GM19238 (cell line): Measurements from ENCODE around the gene HNRNPAB.
"Not testable (repeated sequence)": the region's sequence is repeated elsewhere in the genome, so short reads cannot be mapped to it uniquely, and the experiment has no call there.

ENCODE experiments used
- DNase-seq: peaks from one replicate; pipeline ENCODE4 v3.0.0; 2011; ENCODE audit warnings: low spot score; ENCODE audit not compliant: insufficient read length

The HNRNPAB gene

DNA sequence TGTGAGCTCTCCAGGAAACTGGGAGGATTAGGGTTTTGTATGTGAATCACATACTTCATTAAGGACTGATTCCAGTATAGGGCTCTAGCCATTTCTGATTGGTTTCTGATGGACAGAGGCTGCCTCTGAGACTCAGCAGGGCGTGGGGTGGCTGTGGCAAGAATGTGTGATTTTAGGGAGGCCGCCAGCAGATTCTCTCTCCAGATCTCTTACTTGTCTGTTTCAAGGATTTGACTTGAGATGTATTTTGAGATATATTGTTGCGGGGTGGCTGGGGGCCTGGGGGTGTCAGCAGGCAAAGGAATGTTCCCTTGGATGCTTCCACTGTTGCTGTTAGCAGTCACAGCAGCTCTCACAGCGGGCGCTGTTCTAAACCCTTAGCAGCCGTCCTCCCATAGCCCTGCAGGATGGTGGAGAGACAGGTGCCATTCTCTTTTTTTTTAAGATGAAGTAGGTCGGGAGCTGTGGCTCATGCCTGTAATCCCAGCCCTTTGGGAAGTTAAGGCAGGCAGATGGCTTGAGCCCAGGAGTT is 8.0 kb upstream of the HNRNPAB start:
- no peak for DNase-seq

DNA sequence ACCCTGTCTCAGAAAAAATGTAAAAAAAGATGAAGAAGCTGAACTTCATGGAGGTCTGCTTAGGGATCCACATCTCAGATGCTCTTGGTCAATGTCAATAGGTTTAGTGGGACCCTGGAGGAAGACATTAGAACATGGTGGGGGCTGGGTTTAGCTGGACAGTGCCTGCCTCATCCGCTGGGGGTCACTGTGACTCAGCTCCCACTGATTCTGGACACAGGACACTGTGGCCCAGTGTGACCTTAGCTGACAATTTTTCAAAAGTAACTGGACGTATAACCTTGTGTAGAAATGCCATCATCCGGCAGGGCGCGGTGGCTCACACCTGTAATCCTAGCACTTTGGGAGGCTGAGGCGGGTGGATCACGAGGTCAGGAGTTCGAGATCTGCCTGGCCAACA is 7.3 kb upstream of the HNRNPAB start:
- no peak for DNase-seq

DNA sequence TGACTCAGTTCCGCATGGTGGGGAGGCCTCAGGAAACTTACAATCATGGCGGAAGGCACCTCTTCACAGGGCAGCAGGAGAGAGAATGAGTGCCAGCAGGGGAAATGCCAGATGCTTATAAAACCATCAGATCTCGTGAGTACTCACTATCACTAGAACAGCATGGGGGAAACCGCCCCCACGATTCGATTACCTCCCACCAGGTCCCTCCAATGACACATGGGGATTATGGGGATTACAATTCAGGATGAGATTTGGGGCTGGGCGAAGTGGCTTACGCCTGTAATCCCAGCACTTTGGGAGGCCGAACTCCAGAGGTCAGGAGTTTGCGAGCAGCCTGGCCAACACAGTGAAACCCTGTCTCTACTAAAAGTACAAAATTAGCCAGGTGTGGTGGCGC is 6.2 kb upstream of the HNRNPAB start:
- not testable (repeated sequence) for DNase-seq

DNA sequence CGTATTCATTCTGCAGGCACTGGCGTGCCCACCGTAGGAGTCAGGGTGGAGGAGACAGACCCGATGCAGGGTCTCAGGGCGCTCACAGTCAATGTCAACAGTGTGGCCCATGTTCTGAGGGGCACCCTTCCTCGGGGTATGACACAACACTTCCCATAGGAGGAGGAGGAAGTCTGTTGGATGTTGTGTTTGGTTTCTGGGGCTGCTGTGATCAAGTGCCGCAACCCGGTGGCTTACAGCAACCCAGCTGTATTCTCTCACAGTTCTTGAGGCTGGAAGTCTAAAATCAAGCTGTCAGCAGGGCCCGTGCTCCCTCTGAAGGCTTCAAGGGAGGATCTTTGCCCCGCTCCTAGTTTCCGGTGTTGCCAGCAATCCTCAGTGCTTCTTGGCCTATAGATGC is 5.6 kb upstream of the HNRNPAB start:
- DNase-seq, result no peak

DNA sequence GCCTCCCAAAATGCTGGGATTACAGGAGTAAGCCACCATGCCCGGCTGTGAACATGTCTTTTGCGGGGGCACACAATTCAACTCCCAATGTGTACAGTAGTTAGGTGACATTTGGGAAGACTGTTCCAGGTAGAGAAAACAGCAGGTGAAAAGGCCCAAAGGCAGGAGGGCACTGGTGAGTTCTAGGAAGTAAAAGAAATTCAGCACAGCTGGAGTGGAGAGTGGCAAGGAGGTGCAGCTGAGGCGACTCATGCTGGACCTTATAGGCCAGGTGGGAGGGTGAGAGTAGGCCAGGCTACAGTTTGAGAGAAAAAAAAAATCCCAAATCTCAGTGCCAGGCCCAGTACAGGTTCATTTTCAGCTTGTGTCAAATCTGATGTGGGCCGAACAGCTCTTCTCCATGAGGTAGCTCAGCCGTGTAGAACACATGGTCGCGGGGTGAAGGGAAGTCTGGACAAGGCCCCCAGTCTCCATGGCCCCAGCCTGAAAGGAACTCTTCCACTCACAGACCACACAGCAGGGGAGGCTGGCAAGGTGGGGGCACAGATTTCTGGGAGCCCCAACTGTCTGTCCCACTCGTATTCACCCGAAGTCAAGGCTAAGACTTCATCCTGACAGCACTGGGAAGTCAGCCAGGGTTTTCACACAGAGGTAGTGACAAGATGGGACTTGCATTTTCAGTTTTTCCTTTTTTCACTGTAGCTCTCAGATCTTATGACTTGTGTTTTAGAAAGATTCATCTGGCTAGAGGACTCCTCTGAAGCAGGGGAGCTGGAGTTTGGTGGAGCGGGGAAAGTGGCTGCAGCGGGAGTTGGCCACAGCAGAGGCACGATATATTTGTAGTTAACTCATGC is 4.5 kb upstream of the HNRNPAB start:
- no peak for DNase-seq

DNA sequence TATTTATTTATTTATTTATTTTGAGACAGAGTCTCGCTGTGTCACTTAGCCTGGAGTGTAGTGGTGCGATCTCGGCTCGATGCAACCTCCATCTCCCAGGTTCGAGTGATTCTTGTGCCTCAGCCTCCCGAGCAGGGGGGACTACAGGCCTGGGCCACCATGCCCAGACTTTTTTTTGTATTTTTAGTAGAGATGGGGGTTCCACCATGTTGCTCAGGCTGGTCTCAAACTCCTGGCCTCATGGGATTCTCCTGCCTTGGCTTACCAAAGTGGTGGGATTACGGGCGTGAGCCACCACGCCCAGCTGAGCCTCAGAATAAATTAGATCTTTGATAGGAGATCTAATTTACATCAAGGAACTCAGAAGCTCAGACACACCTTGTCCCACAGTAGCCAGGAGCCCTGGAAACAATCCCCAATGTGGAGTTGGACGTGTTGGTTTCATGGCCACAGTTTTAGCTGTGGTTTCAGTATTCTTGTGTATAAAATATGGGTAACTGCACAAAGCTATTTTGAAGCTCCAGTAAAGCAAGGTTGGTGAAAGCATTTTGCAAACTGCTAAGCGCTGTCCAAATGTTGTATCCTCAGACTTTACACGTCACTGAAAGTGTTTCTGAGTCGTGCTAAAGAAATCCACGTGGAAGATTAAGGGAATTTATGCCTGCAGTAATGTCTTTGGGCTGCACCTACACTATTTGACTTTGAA is 3.0 kb upstream of the HNRNPAB start:
- DNase-seq, result no peak

DNA sequence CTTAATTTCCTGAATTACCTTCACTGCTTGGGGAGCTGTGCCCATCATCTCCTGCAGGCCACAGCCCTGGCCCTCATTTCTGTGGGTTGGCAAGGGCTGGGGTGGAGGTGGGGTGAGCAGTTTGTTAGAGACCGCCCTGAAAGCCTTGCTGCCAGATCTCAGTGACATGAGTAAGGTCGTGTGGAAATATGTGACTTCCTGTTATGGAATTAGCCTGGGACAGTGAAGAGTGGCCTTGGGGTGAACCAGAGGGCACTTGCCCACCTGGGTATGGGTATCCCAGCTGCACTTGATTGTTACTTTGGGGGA is 2.5 kb upstream of the HNRNPAB start:
- DNase-seq, result no peak

DNA sequence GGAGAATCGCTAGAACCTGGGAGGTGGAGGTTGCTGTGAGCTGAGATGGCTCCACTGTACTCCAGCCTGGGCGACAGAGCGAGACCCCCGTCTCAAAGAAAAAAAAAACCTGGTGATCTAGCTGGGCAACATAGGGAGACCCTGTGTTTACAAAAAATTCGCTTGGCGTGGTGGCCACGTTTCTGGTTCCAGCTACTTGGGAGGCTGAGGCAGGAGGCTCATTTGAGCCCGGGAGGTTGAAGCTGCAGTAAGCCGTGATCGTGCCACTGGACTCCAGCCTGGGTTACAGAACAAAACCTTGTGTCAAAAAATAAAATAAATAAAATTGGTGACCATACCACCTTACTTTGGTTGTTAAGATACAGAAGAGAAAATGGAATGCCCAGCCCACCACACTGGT is 1.8 kb upstream of the HNRNPAB start:
- DNase-seq, result no peak

DNA sequence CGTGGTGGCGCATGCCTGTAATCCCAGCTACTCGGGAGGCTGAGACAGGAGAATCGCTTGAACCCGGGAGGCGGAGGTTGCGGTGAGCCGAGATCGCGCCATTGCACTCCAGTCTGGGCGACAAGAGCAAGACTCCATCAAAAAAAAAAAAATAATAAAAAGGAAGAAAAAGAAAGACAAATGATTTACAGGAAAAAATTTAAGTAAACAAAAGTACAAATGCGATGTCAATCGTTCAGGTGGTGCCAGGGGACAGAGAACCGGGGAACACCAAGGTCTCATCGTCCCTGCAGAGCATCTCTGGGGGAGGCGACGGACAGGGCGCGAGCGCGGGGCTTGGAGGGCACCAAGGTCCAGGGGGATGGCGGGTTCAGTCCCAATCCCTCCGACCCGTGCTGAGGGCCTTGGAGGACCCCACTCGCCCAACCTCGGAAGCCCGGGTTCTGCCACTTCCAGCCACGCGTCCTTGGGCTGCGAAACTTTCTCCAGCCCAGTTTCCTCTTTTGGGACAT is 607 bp upstream of the HNRNPAB start:
- DNase-seq, result peak; percentile 56

DNA sequence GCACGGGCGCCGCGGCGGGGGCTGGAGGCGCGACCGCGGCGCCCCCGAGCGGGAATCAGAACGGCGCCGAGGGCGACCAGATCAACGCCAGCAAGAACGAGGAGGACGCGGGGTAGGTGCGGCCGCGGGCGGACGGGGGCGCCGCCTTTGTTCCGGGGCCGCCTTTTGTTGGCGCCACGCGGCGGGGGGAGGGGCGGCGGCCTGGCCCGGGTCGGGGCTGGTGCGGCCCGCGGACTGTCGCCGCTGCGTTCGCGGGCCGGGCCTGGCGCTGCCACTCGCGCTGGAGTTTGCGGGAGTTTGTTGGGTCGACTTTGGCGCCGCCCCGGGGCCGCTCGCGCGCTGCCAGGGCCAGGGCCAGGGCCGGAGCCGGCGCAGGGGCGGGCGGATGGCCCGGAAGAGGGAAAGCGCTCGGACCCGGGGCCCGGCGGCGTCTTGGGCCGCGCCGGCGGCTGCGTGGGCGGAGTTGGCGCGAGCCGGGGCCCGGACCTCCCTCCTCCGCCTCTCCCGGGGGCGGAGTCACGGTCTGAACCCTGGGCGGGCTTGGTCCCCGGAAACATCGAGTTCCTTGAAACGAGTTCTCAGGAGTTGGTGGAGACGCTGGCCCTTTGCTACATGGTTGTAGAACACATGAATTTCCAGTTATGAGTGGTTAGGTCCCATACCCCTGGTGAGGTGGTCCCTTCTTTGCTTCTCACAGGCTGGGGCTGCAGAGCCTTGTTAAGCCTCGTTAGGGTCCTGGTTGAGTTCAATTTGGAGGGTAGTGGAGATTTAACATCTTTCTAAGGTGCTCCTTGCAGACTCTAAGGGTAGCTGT is 809 bp downstream of the HNRNPAB start:
- peak; percentile 95 for DNase-seq

DNA sequence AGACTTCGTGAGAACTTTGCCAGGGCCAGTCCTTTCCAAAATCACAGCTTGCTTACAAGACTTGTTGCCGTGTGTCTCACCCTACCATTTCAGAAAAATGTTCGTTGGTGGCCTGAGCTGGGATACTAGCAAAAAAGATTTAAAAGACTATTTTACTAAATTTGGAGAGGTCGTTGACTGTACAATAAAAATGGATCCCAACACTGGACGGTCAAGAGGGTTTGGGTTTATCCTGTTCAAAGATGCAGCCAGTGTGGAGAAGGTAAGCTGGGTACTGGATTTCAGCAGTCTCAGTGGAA is 1.4 kb downstream of the HNRNPAB start:
- DNase-seq, result no peak

DNA sequence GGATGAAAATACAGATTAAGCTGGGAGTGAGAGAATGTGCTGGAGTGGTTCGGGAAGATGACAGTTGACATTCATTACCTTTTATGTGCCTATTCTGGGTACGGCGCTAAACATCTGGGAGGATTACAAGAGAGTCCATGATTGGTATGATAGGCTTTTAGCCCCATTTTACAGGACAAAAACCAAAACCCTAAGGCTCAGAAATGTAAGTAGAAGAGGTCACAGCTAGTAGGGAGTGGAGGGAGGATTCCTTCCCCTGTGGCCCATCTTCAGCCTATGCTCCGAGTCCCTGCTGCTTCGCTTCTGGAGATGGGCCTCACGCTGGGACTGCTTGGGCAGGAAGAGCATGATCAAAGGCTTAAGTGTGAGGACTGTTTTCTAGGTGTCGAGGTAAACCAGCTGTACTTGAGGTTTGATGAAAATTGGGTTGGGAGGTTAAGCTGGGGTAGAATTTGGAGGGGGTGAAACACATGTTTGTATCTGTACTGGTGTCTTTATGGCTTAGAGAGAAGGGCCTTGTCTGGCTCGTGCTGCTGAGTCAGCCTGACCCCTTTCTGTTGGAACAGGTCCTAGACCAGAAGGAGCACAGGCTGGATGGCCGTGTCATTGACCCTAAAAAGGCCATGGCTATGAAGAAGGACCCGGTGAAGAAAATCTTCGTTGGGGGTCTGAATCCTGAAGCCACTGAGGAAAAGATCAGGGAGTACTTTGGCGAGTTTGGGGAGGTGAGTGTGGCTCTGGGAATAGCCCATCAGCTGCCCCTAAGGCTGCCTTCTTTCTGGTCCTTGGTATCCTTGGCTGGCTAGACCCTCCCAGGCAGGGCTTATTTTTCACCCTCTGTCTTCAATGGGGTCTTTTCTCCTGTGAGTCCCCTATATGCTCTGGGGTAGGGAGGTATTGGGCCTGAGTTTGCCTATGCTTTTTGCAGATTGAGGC is 2.1 kb downstream of the HNRNPAB start:
- no peak for DNase-seq

DNA sequence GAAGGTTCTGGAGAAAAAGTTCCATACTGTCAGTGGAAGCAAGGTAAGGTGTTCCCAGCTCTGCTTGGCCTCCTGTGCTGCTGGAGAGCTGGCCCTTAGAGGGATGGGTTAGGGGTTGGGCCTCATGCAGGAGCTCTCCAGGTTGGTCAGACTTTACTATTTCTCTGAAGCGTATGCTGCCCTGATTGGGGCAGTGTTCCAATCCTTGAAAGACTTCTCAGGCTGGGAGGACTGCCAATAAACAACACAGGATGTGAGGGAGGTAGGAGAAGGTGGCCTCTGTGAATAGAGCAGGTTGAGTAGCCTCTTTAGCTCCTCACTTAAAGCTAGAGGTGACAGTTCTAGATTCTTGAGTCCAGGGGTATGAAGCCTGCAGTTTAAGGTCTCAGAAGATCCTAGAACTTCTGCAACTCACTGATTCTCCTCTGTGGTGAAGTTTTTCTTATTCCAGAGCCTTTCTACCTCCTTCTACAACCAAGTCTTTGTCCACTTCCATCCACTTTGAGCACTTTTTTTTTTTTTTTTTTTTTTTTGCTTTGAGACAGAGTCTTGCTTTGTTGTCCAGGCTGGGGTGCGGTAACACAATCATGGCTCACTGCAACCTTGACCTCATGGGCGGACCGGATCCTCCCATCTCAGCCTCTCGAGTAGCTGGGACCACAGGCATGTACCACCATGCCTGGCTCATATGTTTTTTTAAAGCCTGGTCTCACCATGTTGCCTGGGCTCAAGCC is 3.0 kb downstream of the HNRNPAB start:
- DNase-seq, result no peak

DNA sequence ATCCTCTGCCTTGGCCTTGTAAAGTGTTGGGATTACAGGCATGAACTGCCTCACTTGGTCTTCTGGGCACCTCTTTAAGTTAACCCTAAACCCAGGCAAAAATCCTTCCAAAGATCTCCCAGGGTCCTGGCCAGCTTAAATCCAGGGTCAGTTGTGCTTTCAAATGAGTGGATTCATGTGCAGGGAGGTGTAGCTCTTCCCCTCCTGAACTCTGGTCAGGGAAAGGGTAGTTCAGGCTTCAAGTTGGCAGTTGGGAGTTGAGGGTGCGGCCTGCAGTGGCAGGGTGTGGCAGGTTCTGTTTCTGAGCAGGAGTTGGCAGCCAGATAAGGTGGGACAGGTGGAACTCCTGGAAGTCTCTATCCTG is 3.6 kb downstream of the HNRNPAB start:
- no peak for DNase-seq

DNA sequence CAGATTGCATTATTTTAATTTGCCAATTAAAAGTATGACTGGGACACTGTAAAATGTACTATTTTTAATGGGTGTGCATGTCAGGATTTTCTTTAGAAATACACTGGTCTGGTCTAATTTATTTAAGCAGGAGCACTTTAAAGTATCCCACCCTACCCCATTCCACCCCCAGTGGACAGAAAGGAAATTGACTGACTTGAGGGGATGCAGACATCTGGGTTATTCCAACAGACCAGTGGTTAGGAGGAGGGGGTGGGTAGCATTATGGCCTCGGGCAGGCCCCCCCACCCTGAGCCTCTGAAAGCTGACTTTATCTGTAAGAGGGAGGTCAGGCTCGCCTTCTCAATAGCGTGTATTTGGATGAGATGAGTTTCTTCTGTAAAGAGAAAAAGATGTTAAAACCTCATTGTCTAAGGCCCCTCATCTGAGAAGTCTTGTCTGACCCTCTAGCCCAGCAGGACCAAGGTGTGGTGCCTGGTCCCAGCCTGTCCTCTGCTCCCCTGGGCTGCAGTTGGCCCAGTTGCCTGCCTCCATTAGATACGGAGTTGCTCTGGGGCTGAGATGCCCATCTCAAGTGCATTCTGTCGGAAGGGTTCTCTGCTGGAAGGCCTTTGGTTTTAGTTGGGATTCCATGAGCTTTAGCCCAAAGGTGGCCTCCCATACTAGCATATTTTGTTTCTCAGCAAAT is 4.4 kb downstream of the HNRNPAB start:
- no peak for DNase-seq

DNA sequence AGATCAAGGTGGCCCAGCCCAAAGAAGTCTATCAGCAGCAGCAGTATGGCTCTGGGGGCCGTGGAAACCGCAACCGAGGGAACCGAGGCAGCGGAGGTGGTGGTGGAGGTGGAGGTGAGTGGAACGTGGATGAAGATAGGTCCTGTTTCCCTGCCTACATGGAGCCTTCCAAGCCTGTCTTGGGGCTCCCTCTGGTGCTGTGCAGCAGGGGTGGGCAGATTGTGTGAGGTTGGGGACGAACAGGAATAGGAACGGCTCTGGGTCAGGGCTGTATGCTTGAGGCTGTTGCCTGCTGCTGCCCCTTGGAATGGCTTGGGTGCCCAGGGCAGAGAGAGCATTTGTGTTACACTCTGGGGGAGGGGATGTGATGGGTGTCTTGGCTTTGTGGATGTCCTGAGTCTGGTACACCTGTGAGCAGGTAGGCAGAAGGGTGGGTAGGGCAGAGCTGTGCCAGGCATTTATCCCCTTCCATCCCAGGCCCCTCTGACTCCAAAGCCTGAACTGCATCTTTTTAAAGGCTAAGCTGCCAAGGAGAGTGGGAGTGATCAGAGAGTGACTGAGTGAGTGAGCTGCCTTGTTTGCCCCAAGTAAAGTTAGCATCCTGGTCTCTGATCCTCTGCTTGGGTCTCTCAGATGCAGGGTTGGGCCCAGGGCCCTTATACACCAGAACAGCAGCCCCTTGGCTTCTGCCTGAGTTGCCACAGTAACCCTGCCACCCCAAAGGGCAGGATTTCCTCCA is 5.2 kb downstream of the HNRNPAB start:
- no peak for DNase-seq

DNA sequence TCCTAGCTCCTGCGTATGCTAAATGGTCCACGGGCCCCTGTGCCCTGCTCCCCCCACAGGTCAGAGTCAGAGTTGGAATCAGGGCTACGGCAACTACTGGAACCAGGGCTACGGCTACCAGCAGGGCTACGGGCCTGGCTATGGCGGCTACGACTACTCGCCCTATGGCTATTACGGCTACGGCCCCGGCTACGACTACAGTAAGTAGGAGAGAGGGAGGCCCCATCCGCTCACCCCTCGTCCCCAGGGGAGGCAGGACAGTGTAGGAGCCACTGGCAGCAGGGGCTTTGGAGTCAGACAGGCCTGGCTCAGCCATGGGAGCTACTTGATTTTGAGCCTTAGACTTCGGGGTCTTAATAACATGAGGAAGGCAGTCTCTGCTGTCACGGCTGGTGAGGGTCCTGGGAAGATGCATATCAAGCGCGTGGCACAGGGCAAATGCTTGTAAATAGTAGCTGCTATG is 5.8 kb downstream of the HNRNPAB start:
- DNase-seq, result no peak

DNA sequence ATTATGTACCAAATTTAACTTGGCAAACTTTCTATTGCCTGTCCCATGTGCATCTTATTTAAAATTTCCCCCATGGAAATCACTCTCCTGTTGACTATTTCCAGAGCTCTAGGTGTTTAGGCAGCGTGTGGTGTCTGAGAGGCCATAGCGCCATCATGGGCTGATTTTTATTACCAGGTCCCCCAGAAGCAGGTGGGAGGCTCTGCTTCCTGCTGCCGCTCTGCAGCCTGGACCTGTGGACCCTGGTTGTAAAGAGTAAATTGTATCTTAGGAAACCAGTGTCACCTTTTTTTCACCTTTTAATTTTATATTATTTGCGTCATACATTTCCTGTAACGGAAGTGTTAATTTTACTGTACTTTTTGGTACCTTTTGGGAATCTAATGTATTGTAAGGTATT is 6.4 kb downstream of the HNRNPAB start:
- DNase-seq, result no peak
